WTC11 (cell line): ENCODE results near the gene TSPAN31. TPM values are rescaled to one million over a fixed set of nuclear protein-coding genes. Genes with fewer than 3 reads are reported as not detected.

Experiments
- ATAC-seq: fragments of 200-7000 bp; cut with Tn5 transposase; 2 replicates; pipeline ENCODE4 v1.10.0; 2021; ENCODE audit warnings: mild to moderate bottlenecking, moderate library complexity
- CTCF ChIA-PET: fragments of 300-600 bp; sonication (Branson Sonifier 250); formaldehyde crosslinking; loops from one replicate; lab custom pipeline; 2021; ENCODE audit warnings: antibody characterized with exemption; lab: Charles Lee
- POLR2A ChIA-PET: fragments of 350-600 bp; sonication (Branson Sonifier 250); formaldehyde crosslinking; loops from one replicate; lab custom pipeline; 2021; ENCODE audit warnings: antibody characterized with exemption; lab: Charles Lee
- DNase-seq: peaks from one replicate; pipeline ENCODE4 v3.0.0; 2021; ENCODE audit warnings: low spot score
- H3K27ac Mint-ChIP-seq: 2 replicates; pipeline ENCODE4 v1.8.0; 2021; ENCODE audit warnings: mixed read lengths
- H3K27me3 Mint-ChIP-seq: 2 replicates; pipeline ENCODE4 v1.8.0; 2021; ENCODE audit warnings: low read depth, mild to moderate bottlenecking, moderate library complexity, mixed read lengths
- H3K36me3 Mint-ChIP-seq: 2 replicates; pipeline ENCODE4 v1.8.0; 2021; ENCODE audit warnings: mixed read lengths
- H3K4me1 Mint-ChIP-seq: 2 replicates; pipeline ENCODE4 v1.8.0; 2022; ENCODE audit warnings: mixed read lengths
- H3K4me3 Mint-ChIP-seq: 2 replicates; pipeline ENCODE4 v1.8.0; 2021; ENCODE audit warnings: mild to moderate bottlenecking, moderate library complexity, mixed read lengths
- H3K9me3 Mint-ChIP-seq: 2 replicates; pipeline ENCODE4 v1.8.0; 2021; ENCODE audit warnings: mixed read lengths
- CREB1 ChIP-seq: sonication (generic); formaldehyde crosslinking; IDR thresholded peaks from 2 replicates; pipeline ENCODE4 v1.8.0; 2023; ENCODE audit warnings: mild to moderate bottlenecking, missing genetic modification reagents
- CREM ChIP-seq: sonication (generic); formaldehyde crosslinking; IDR thresholded peaks from 2 replicates; pipeline ENCODE4 v1.8.1; 2022; ENCODE audit warnings: mild to moderate bottlenecking, missing genetic modification reagents, moderate library complexity
- ELF4 ChIP-seq: sonication (generic); formaldehyde crosslinking; IDR thresholded peaks from 2 replicates; pipeline ENCODE4 v1.8.1; 2022; ENCODE audit warnings: low read depth, mild to moderate bottlenecking, moderate library complexity, missing genetic modification reagents
- GRHL2 ChIP-seq: fragments of 250-450 bp; sonication (Bioruptor Pico); IDR thresholded peaks from 2 replicates; pipeline ENCODE4 v1.8.0; 2022; ENCODE audit warnings: mild to moderate bottlenecking, moderate library complexity; ENCODE audit not compliant: insufficient replicate concordance, severe bottlenecking
- NFE2L1 ChIP-seq: sonication (generic); formaldehyde crosslinking; IDR thresholded peaks from 2 replicates; pipeline ENCODE4 v1.8.1; 2023; ENCODE audit warnings: missing genetic modification reagents
- OVOL2 ChIP-seq: fragments of 250-450 bp; sonication (Bioruptor Pico); IDR thresholded peaks from 2 replicates; pipeline ENCODE4 v1.9.0; 2021; ENCODE audit warnings: mild to moderate bottlenecking, borderline replicate concordance
- SMAD3 ChIP-seq: sonication (generic); formaldehyde crosslinking; IDR thresholded peaks from 2 replicates; pipeline ENCODE4 v1.8.0; 2022; ENCODE audit warnings: missing genetic modification reagents, mild to moderate bottlenecking, borderline replicate concordance
- ZBTB21 ChIP-seq: sonication (generic); formaldehyde crosslinking; IDR thresholded peaks from 2 replicates; pipeline ENCODE4 v1.8.1; 2023; ENCODE audit warnings: mild to moderate bottlenecking, missing genetic modification reagents, borderline replicate concordance
- ZNF138 ChIP-seq: sonication (generic); formaldehyde crosslinking; conservative IDR thresholded peaks from 2 replicates; pipeline ENCODE4 v1.8.1; 2022; ENCODE audit warnings: mild to moderate bottlenecking, moderate library complexity, missing genetic modification reagents
- ZNF317 ChIP-seq: sonication (generic); formaldehyde crosslinking; IDR thresholded peaks from 2 replicates; pipeline ENCODE4 v1.8.1; 2023; ENCODE audit warnings: low read depth, mild to moderate bottlenecking, moderate library complexity, missing genetic modification reagents, borderline replicate concordance
- ZNF396 ChIP-seq: fragments of 250-450 bp; sonication (Bioruptor Pico); IDR thresholded peaks from 2 replicates; pipeline ENCODE4 v1.8.0; 2021; ENCODE audit warnings: mild to moderate bottlenecking, moderate library complexity, borderline replicate concordance
- total RNA-seq: library from RNA; stranded (reverse); gene quantifications from 3 replicates; pipeline ENCODE4 v1.2.3, GENCODE V29; 2021
- TF ChIP-seq, protein P1 (sequence below): fragments of 250-450 bp; sonication (Bioruptor Pico); IDR thresholded peaks from 2 replicates; pipeline ENCODE4 v1.9.0; 2021; ENCODE audit warnings: mild to moderate bottlenecking
- TF ChIP-seq, protein P2 (sequence below): fragments of 250-450 bp; sonication (Bioruptor Pico); IDR thresholded peaks from 2 replicates; pipeline ENCODE4 v1.9.0; 2021; ENCODE audit warnings: mild to moderate bottlenecking
- TF ChIP-seq, protein P3 (sequence below): sonication (generic); formaldehyde crosslinking; IDR thresholded peaks from 2 replicates; pipeline ENCODE4 v1.8.1; 2023; ENCODE audit warnings: mild to moderate bottlenecking, missing genetic modification reagents
- TF ChIP-seq, protein P4 (sequence below): sonication (generic); formaldehyde crosslinking; IDR thresholded peaks from 2 replicates; pipeline ENCODE4 v1.8.1; 2022; ENCODE audit warnings: missing genetic modification reagents, borderline replicate concordance
- TF ChIP-seq, protein P5 (sequence below): sonication (generic); formaldehyde crosslinking; IDR thresholded peaks from 2 replicates; pipeline ENCODE4 v1.8.1; 2022; ENCODE audit warnings: low read depth, mild to moderate bottlenecking, moderate library complexity, missing genetic modification reagents, borderline replicate concordance
- TF ChIP-seq, protein P6 (sequence below): fragments of 250-450 bp; sonication (Bioruptor Pico); IDR thresholded peaks from 2 replicates; pipeline ENCODE4 v1.9.0; 2021; ENCODE audit warnings: moderate library complexity, mild to moderate bottlenecking, inconsistent platforms, borderline replicate concordance

Gene TSPAN31
- total RNA-seq, 1 experiment from 2014 or later, result 9.9 TPM

DNA sequence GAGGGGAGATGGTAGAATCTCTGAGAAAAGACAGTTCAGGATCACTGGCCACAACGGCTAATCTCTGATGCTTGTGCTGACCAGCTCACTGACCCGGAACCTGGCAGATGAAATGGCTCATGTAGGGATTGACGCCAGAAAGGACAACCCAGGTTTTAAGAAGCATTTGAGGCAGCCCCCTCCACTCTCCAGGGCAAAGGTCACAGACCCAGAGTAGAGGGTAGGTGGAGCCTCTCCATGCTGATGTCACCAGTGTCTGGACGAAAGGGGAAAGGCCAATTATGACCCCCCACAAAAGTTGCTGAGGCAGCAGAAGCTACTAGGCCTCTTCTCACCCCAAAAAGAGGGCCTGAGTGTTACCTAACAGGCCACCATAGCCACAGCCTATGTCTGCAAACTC is 25.9 kb downstream of the TSPAN31 start:
- CTCF ChIA-PET, result interaction anchor here (0.7 kb wide), 1 partner anchor 33 kb away, joined by 6 read pairs; no protein-coding TSS in a partner anchor
- H3K27ac Mint-ChIP-seq, result no peak overlapping the region
- peak overlapping the region; percentile 97 for H3K4me3 Mint-ChIP-seq
- H3K27me3 Mint-ChIP-seq, result peaks cover 43% of the 10 kb centered on the region
- no peak for TF ChIP-seq ZNF317 (CRISPR knock-in tag)
- TF ChIP-seq ZNF396, result no peak
- TF ChIP-seq, protein P1, sequence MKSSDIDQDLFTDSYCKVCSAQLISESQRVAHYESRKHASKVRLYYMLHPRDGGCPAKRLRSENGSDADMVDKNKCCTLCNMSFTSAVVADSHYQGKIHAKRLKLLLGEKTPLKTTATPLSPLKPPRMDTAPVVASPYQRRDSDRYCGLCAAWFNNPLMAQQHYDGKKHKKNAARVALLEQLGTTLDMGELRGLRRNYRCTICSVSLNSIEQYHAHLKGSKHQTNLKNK (CRISPR knock-in tag), result no peak
- TF ChIP-seq ZNF138 (CRISPR knock-in tag), result no peak
- TF ChIP-seq ZBTB21 (CRISPR knock-in tag), result no peak
- TF ChIP-seq CREM (CRISPR knock-in tag), result no peak
- TF ChIP-seq ELF4 (CRISPR knock-in tag), result no peak
- TF ChIP-seq SMAD3, result no peak
- TF ChIP-seq NFE2L1 (CRISPR knock-in tag), result no peak
- TF ChIP-seq OVOL2 (CRISPR knock-in tag), result no peak
- TF ChIP-seq, protein P2, sequence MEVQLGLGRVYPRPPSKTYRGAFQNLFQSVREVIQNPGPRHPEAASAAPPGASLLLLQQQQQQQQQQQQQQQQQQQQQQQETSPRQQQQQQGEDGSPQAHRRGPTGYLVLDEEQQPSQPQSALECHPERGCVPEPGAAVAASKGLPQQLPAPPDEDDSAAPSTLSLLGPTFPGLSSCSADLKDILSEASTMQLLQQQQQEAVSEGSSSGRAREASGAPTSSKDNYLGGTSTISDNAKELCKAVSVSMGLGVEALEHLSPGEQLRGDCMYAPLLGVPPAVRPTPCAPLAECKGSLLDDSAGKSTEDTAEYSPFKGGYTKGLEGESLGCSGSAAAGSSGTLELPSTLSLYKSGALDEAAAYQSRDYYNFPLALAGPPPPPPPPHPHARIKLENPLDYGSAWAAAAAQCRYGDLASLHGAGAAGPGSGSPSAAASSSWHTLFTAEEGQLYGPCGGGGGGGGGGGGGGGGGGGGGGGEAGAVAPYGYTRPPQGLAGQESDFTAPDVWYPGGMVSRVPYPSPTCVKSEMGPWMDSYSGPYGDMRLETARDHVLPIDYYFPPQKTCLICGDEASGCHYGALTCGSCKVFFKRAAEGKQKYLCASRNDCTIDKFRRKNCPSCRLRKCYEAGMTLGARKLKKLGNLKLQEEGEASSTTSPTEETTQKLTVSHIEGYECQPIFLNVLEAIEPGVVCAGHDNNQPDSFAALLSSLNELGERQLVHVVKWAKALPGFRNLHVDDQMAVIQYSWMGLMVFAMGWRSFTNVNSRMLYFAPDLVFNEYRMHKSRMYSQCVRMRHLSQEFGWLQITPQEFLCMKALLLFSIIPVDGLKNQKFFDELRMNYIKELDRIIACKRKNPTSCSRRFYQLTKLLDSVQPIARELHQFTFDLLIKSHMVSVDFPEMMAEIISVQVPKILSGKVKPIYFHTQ (CRISPR knock-in tag), result no peak
- TF ChIP-seq, protein P3, sequence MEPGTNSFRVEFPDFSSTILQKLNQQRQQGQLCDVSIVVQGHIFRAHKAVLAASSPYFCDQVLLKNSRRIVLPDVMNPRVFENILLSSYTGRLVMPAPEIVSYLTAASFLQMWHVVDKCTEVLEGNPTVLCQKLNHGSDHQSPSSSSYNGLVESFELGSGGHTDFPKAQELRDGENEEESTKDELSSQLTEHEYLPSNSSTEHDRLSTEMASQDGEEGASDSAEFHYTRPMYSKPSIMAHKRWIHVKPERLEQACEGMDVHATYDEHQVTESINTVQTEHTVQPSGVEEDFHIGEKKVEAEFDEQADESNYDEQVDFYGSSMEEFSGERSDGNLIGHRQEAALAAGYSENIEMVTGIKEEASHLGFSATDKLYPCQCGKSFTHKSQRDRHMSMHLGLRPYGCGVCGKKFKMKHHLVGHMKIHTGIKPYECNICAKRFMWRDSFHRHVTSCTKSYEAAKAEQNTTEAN (CRISPR knock-in tag), result no peak
- TF ChIP-seq GRHL2 (CRISPR knock-in tag), result no peak
- TF ChIP-seq, protein P4, sequence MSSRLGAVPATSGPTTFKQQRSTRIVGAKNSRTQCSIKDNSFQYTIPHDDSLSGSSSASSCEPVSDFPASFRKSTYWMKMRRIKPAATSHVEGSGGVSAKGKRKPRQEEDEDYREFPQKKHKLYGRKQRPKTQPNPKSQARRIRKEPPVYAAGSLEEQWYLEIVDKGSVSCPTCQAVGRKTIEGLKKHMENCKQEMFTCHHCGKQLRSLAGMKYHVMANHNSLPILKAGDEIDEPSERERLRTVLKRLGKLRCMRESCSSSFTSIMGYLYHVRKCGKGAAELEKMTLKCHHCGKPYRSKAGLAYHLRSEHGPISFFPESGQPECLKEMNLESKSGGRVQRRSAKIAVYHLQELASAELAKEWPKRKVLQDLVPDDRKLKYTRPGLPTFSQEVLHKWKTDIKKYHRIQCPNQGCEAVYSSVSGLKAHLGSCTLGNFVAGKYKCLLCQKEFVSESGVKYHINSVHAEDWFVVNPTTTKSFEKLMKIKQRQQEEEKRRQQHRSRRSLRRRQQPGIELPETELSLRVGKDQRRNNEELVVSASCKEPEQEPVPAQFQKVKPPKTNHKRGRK (CRISPR knock-in tag), result no peak
- TF ChIP-seq, protein P5, sequence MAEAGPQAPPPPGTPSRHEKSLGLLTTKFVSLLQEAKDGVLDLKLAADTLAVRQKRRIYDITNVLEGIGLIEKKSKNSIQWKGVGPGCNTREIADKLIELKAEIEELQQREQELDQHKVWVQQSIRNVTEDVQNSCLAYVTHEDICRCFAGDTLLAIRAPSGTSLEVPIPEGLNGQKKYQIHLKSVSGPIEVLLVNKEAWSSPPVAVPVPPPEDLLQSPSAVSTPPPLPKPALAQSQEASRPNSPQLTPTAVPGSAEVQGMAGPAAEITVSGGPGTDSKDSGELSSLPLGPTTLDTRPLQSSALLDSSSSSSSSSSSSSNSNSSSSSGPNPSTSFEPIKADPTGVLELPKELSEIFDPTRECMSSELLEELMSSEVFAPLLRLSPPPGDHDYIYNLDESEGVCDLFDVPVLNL (CRISPR knock-in tag), result no peak
- TF ChIP-seq, protein P6, sequence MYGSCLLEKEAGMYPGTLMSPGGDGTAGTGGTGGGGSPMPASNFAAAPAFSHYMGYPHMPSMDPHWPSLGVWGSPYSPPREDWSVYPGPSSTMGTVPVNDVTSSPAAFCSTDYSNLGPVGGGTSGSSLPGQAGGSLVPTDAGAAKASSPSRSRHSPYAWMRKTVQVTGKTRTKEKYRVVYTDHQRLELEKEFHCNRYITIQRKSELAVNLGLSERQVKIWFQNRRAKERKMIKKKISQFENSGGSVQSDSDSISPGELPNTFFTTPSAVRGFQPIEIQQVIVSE (CRISPR knock-in tag), result no peak
- TF ChIP-seq CREB1 (CRISPR knock-in tag), result no peak
- H3K9me3 Mint-ChIP-seq, result no peaks in the 10 kb centered on the region
- ATAC-seq, result no peak
- peaks cover 19% of the 10 kb centered on the region for H3K4me1 Mint-ChIP-seq
- DNase-seq, result no peak
- H3K36me3 Mint-ChIP-seq, result peaks cover 23% of the 10 kb centered on the region
- POLR2A ChIA-PET, result no interaction called here
